DND-41 (cell line): Measurements from ENCODE around the gene EED.

Source experiments
- ATAC-seq: fragments of 200-7000 bp; cut with Tn5 transposase; 3 replicates; pipeline ENCODE4 v1.9.1; 2021; ENCODE audit warnings: low read depth; ENCODE audit not compliant: insufficient read depth
- DNase-seq: peaks from one replicate; pipeline ENCODE4 v3.0.0-alpha.2; 2020
- H2AFZ ChIP-seq: 2 replicates; pipeline ENCODE4 v1.6.0; 2012; ENCODE audit warnings: low read depth, low read length
- H3K27ac ChIP-seq: 2 replicates; pipeline ENCODE4 v1.5.1; 2012; ENCODE audit warnings: low read length, inconsistent platforms
- H3K27me3 ChIP-seq: fragments of 200-600 bp; sonication (generic); 2 replicates; pipeline ENCODE4 v1.6.0; 2012; ENCODE audit warnings: low read length, mild to moderate bottlenecking, inconsistent platforms; ENCODE audit not compliant: insufficient read depth, poor library complexity
- H3K36me3 ChIP-seq: 2 replicates; pipeline ENCODE4 v1.5.1; 2012; ENCODE audit warnings: low read length, inconsistent platforms; ENCODE audit not compliant: insufficient read depth
- H3K4me1 ChIP-seq: 2 replicates; pipeline ENCODE4 v1.5.1; 2012; ENCODE audit warnings: mild to moderate bottlenecking, low read length; ENCODE audit not compliant: insufficient read depth
- H3K4me2 ChIP-seq: 2 replicates; pipeline ENCODE4 v1.6.0; 2012; ENCODE audit warnings: mild to moderate bottlenecking, moderate library complexity, low read length, inconsistent platforms; ENCODE audit not compliant: insufficient read depth
- H3K4me3 ChIP-seq, 2 experiments: fragments of 200-600 bp in 1 of 2; shearing (Covaris generic) in 1 of 2; 2 replicates each; pipeline ENCODE4 v1.5.1; 2012 to 2016; ENCODE audit warnings: inconsistent platforms in 2 of 2, low read length in 2 of 2, mild to moderate bottlenecking in 2 of 2, low read depth in 1 of 2, moderate library complexity in 1 of 2
- H3K79me2 ChIP-seq: 2 replicates; pipeline ENCODE4 v1.6.0; 2012; ENCODE audit warnings: low read length, inconsistent platforms; ENCODE audit not compliant: insufficient read depth
- H3K9ac ChIP-seq: 2 replicates; pipeline ENCODE4 v1.6.0; 2012; ENCODE audit warnings: low read depth, mild to moderate bottlenecking, inconsistent platforms, low read length, moderate library complexity
- H3K9me3 ChIP-seq: 2 replicates; pipeline ENCODE4 v1.5.1; 2012; ENCODE audit warnings: low read length, moderate library complexity, mild to moderate bottlenecking, inconsistent platforms; ENCODE audit not compliant: insufficient read depth, severe bottlenecking
- H4K20me1 ChIP-seq: 2 replicates; pipeline ENCODE4 v1.6.0; 2012; ENCODE audit warnings: low read length; ENCODE audit not compliant: insufficient read depth
- EZH2 ChIP-seq: IDR thresholded peaks from 3 replicates; pipeline ENCODE4 v1.6.1; 2012; ENCODE audit warnings: borderline replicate concordance, low read depth, mild to moderate bottlenecking, moderate library complexity, low read length, inconsistent platforms; ENCODE audit not compliant: severe bottlenecking
- TF ChIP-seq, protein P1 (sequence below): IDR thresholded peaks from 2 replicates; pipeline ENCODE4 v1.5.1; 2012; ENCODE audit warnings: borderline replicate concordance, low read length, moderate library complexity, mild to moderate bottlenecking; ENCODE audit not compliant: poor library complexity, severe bottlenecking; ENCODE audit errors: extremely low read depth

The EED gene

DNA sequence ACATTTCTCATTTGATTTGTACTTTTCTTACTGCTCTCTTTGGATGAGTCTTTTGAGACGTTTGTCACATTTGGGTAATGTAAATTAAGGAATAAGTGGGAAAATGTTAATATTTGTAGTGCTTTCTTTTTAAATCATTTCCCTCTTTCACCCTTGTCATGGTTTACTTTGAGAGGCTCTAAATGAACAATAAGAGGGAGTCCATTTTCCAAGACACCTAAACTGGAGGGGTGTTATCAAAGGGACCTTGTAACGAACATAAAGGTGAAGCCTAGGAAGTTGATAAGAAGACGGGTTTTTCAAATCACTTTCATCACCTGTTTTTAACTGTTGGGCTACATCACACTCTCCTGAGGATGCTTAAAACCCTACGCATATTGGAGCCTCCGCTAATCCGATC, 12.1 kb downstream of the EED start:
- H3K9me3 ChIP-seq: no peaks in the 10 kb centered on the region
- peaks cover 13% of the 10 kb centered on the region; the same call in 1 of the 2 replicates for H4K20me1 ChIP-seq
- no peaks in the 10 kb centered on the region for H3K27me3 ChIP-seq
- H3K27ac ChIP-seq: no peak overlapping the region
- no peak for DNase-seq
- no peak for ATAC-seq
- peaks cover 64% of the 10 kb centered on the region for H3K79me2 ChIP-seq
- peaks cover 68% of the 10 kb centered on the region for H3K36me3 ChIP-seq
- no peak overlapping the region for H3K4me2 ChIP-seq
- H3K4me1 ChIP-seq: no peaks in the 10 kb centered on the region
- H3K4me3 ChIP-seq: no peak overlapping the region
- H3K9ac ChIP-seq: no peak overlapping the region
- H2AFZ ChIP-seq: no peak overlapping the region
- TF ChIP-seq, protein P1, sequence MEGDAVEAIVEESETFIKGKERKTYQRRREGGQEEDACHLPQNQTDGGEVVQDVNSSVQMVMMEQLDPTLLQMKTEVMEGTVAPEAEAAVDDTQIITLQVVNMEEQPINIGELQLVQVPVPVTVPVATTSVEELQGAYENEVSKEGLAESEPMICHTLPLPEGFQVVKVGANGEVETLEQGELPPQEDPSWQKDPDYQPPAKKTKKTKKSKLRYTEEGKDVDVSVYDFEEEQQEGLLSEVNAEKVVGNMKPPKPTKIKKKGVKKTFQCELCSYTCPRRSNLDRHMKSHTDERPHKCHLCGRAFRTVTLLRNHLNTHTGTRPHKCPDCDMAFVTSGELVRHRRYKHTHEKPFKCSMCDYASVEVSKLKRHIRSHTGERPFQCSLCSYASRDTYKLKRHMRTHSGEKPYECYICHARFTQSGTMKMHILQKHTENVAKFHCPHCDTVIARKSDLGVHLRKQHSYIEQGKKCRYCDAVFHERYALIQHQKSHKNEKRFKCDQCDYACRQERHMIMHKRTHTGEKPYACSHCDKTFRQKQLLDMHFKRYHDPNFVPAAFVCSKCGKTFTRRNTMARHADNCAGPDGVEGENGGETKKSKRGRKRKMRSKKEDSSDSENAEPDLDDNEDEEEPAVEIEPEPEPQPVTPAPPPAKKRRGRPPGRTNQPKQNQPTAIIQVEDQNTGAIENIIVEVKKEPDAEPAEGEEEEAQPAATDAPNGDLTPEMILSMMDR: no peak
- no peak for TF ChIP-seq EZH2

DNA sequence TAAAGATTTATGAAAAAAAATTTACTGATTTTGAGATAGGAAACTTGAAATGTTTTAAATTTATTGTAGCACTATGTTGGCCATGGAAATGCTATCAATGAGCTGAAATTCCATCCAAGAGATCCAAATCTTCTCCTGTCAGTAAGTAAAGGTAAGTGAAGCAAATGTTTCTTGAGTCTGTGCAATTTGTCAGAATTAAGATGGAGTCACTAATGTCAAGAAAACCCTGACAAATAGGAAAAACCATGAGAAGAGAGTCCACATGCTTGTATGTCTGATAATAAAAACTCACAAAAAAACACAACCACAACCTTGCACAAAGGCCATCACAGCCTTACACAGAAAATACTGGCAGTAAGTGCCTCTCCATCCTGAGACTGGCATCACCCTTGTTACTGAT, 12.9 kb downstream of the EED start:
- TF ChIP-seq, protein P1: no peak
- TF ChIP-seq EZH2: no peak
- Histone ChIP-seq H3K9ac (no peak overlapping the region), H3K79me2 (peaks cover 55% of the 10 kb centered on the region), H3K4me2 (no peak overlapping the region), H3K27me3 (no peaks in the 10 kb centered on the region), H2AFZ (no peak overlapping the region), H3K9me3 (no peaks in the 10 kb centered on the region), H3K4me1 (no peaks in the 10 kb centered on the region), H3K36me3 (peaks cover 65% of the 10 kb centered on the region), H3K4me3 (no peak overlapping the region), H3K27ac (no peak overlapping the region), H4K20me1 (peaks cover 11% of the 10 kb centered on the region; the same call in 1 of the 2 replicates)
- no peak for ATAC-seq
- DNase-seq: no peak

DNA sequence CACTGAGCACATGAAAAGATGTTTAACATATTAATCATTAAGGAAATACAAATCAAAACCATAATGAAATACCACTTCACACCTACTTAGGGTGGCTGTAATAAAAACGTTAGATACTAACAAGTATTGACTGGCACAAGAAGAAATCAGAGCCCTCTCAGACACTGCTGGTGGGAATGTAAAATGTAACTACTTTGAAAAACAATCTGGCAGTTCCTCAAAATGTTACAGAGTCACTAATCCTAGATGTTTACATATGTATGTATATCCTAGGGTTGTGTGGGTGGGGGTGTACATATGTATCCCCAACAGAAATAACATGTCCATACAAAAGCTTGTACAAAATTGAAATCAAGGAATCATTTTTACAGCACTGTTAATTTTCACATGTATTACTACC, 15.2 kb downstream of the EED start:
- Histone ChIP-seq H3K36me3 (peaks cover 82% of the 10 kb centered on the region), H3K4me2 (no peak overlapping the region), H4K20me1 (peaks cover 4% of the 10 kb centered on the region; the same call in 1 of the 2 replicates), H3K27me3 (no peaks in the 10 kb centered on the region), H2AFZ (no peak overlapping the region), H3K9me3 (no peaks in the 10 kb centered on the region), H3K4me1 (no peaks in the 10 kb centered on the region), H3K9ac (no peak overlapping the region), H3K27ac (no peak overlapping the region), H3K79me2 (peaks cover 38% of the 10 kb centered on the region), H3K4me3 (no peak overlapping the region)
- DNase-seq (no peak), ATAC-seq (no peak)
- no peak for TF ChIP-seq EZH2
- TF ChIP-seq, protein P1: no peak

DNA sequence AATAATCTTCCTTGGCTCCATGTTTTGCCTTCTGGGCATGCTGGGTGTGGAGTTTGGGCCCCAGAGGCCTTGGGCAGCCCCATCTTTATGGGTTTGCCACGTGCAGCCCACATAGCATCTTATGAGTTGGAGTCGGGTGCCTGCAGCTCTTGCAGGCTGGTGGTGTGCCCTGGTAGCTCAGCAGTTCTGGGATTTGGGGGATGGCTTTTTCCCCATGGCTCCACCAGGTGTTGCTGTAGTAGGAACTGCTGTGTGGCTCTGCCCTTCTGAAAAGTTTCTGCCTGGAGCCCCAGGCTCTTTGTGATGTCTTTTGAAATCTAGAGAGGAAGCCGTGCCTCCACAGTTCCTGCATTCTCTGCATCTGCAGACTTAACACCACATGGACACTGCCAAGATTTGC, 16.8 kb downstream of the EED start:
- no peaks in the 10 kb centered on the region for H3K27me3 ChIP-seq
- H3K36me3 ChIP-seq: peaks cover 77% of the 10 kb centered on the region
- H3K4me2 ChIP-seq: no peak overlapping the region
- TF ChIP-seq, protein P1: no peak
- no peak for TF ChIP-seq EZH2
- no peak overlapping the region for H3K9ac ChIP-seq
- DNase-seq: no peak
- no peak for ATAC-seq
- peaks cover 28% of the 10 kb centered on the region; the same call in 1 of the 2 replicates for H3K79me2 ChIP-seq
- H3K4me1 ChIP-seq: no peaks in the 10 kb centered on the region
- no peak overlapping the region for H3K27ac ChIP-seq
- no peak overlapping the region for H2AFZ ChIP-seq
- H4K20me1 ChIP-seq: 0 out of 2 replicates have a peak, but pooled peaks cover 4% of the 10 kb centered on the region
- no peaks in the 10 kb centered on the region for H3K9me3 ChIP-seq
- H3K4me3 ChIP-seq: no peak overlapping the region
